ENCODE measurements around the gene RPL19.

GRCh38 chr17:39178536-39178935 is 21.5 kb upstream of the RPL19 start:
- TF ChIP-seq CTCF (conservative IDR thresholded peaks at IDR 0.05) = no peak
- TF ChIP-seq ZFX (IDR thresholded peaks at IDR 0.05) = no peak
